Measurements from ENCODE around the gene POC1A.

The POC1A gene

DNA sequence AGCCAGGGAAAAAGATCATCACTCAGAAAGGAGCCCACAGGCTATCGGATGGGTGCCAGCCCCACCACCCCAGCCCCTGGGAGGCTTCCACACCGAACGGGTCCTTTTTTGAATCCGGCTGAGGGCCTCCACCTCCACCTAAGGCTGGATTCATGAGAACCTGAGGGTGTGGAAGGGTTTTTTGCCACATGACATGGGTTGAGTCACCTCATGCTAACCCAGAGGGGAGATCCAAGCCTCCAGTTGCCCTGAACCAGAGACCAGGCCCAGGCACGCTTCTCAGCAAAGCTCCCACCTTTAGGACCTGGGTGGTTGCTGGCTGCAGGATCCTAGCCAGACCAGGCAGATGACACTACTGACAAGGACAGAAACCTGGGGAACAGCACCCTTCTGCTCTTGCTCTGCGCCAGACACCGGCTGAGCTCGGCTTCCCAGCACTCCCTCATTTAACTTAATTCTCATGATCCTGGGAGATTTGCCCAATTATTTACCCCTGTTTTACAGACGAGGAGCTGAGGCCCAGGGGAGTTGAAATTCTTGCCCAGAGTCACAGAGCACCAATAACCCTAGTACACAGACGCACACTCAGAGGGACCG is 123.4 kb downstream of the POC1A start:
- H3K9me3 ChIP-seq, result no peaks in the 10 kb centered on the region
- TF ChIP-seq, protein P1, sequence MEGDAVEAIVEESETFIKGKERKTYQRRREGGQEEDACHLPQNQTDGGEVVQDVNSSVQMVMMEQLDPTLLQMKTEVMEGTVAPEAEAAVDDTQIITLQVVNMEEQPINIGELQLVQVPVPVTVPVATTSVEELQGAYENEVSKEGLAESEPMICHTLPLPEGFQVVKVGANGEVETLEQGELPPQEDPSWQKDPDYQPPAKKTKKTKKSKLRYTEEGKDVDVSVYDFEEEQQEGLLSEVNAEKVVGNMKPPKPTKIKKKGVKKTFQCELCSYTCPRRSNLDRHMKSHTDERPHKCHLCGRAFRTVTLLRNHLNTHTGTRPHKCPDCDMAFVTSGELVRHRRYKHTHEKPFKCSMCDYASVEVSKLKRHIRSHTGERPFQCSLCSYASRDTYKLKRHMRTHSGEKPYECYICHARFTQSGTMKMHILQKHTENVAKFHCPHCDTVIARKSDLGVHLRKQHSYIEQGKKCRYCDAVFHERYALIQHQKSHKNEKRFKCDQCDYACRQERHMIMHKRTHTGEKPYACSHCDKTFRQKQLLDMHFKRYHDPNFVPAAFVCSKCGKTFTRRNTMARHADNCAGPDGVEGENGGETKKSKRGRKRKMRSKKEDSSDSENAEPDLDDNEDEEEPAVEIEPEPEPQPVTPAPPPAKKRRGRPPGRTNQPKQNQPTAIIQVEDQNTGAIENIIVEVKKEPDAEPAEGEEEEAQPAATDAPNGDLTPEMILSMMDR (IDR thresholded peaks at IDR 0.05), result no peak
- H3K4me1 ChIP-seq, result peaks cover 0 to 8% (median 3%) of the 10 kb centered on the region in 4 donors
- no peaks in the 10 kb centered on the region for H3K36me3 ChIP-seq
- no peak for DNase-seq
- H3K27me3 ChIP-seq, result no peaks in the 10 kb centered on the region
- intact Hi-C loops (cut with DNase I; ENCODE audit: low total_unique reads), result no loop called here
- H3K4me3 ChIP-seq, result no peak overlapping the region
- H3K27ac ChIP-seq, result no peak overlapping the region

DNA sequence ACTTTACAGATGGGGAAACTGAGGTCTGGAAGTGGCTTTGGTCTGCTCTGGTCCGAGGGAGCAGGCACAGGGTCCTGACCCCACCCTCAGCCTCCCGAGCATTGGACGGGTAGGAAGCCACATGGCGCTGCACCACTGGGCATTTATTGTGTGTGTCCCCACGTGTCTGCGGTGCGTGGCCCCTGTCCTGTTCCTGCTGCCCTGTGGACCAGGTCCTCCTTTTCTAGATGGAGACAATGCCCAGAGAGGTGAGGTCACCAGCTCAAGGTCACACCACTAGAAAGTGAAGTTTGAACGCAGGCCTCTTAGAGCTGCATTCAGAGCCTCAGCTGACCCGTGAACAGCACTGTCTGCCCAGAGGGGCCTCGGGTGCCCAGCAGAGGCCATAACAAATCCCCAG is 124.7 kb downstream of the POC1A start:
- peaks cover 0 to 21% (median 15%) of the 10 kb centered on the region in 4 donors for H3K4me1 ChIP-seq
- intact Hi-C loops (cut with DNase I; ENCODE audit: low total_unique reads), result no loop called here
- DNase-seq, result no peak
- no peak overlapping the region for H3K27ac ChIP-seq
- no peaks in the 10 kb centered on the region for H3K27me3 ChIP-seq
- no peak overlapping the region for H3K4me3 ChIP-seq
- no peaks in the 10 kb centered on the region for H3K9me3 ChIP-seq
- TF ChIP-seq, protein P1 (IDR thresholded peaks at IDR 0.05), result no peak
- H3K36me3 ChIP-seq, result no peaks in the 10 kb centered on the region

DNA sequence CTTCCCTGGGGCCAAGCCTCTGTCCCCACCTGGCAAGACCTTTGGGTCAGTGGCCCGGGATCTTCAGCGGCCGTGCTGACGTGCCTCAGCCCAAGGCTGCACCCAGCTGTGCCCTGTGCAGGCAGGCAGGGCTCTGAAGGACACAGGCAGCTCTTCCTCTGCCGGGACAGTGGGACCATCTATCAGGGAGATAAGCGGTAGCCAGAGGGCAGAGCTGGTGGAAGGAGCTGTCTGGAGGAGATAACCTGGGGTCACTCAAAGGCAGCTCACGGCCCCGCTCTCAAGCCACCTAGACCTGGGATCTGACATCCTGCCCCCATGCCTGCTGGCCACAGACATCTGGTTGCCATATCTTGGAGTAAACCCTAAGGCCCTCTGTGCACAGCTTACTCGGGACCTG is 125.2 kb downstream of the POC1A start:
- TF ChIP-seq, protein P1 (IDR thresholded peaks at IDR 0.05), result no peak
- Histone ChIP-seq H3K4me3 (no peak overlapping the region), H3K27ac (no peak overlapping the region), H3K36me3 (no peaks in the 10 kb centered on the region), H3K4me1 (peaks cover 0 to 25% (median 20%) of the 10 kb centered on the region in 4 donors), H3K27me3 (no peaks in the 10 kb centered on the region), H3K9me3 (no peaks in the 10 kb centered on the region)
- intact Hi-C loops (cut with DNase I; ENCODE audit: low total_unique reads), result no loop called here
- no peak for DNase-seq

DNA sequence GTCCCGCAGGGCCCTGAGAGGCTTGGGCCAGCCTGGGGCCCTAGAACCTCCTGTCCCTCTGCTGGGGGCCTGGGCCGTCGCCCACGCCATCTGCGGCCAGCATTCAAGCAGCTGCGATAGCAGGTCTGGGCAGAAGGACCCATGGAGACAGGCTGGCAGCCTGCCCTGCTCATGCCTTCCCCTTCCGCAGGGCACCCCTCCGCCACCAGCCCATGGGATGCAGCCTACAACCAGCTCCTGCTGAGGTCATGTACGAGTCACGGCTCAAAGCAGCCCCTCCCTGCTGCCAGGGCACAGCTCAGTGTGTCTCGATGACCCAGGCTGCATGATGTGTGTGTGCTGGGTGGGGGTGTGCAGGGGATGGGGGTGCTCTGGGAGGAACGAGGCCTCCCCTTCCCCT is 125.7 kb downstream of the POC1A start:
- Histone ChIP-seq H3K9me3 (no peaks in the 10 kb centered on the region), H3K36me3 (no peaks in the 10 kb centered on the region), H3K4me1 (peaks cover 0 to 30% (median 25%) of the 10 kb centered on the region in 4 donors), H3K4me3 (no peak overlapping the region), H3K27me3 (no peaks in the 10 kb centered on the region), H3K27ac (no peak overlapping the region)
- DNase-seq, result no peak
- TF ChIP-seq, protein P1 (IDR thresholded peaks at IDR 0.05), result no peak
- intact Hi-C loops (cut with DNase I; ENCODE audit: low total_unique reads), result no loop called here

DNA sequence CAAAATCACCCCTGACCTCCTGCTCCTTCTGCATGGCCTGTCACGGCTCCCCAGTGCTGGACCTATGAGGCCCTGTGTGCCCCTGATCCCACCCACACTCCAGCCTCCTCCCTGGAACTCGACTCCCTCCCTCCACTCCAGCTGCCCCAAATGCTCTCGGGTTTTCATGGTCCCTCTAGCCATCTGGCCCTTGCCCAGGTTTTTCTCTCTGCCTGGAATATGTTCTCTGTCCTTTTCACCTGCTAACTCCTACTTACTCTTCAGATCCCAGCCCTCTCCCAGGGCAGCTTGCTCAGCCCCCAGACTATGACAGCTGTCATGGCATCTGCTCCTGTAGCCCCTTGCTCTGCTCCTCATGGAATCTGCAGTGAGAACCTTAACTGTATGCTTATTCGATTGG is 128.2 kb downstream of the POC1A start:
- Histone ChIP-seq H3K4me3 (no peak overlapping the region), H3K27me3 (no peaks in the 10 kb centered on the region), H3K27ac (peak overlapping the region in 1 of 2 donors; percentile 84), H3K4me1 (peaks cover 0 to 55% (median 50%) of the 10 kb centered on the region in 4 donors), H3K9me3 (no peaks in the 10 kb centered on the region), H3K36me3 (no peaks in the 10 kb centered on the region)
- no peak for DNase-seq
- TF ChIP-seq, protein P1 (IDR thresholded peaks at IDR 0.05), result no peak
- intact Hi-C loops (cut with DNase I; ENCODE audit: low total_unique reads), result no loop called here

DNA sequence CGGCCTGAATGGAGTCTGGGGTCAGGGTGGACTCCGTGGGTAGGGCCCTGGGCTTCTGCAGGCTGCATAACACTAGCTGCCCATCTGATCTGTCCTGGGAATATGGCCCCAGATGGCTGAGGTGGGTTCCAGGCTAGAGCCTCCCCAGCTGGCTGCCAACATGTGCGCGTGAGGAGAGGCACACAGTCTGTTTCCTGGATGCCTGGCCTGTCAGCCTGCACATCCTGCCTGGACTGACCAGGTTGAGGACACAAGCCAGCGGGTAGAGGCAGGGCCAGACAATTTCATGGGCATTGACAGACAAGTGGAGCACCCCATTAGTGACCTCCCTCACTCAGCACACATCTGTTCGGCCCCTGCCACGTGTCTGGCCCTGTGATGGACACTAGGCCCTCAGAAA is 128.8 kb downstream of the POC1A start:
- Histone ChIP-seq H3K27me3 (no peaks in the 10 kb centered on the region), H3K27ac (peak overlapping the region; percentile 84 to 92), H3K9me3 (no peaks in the 10 kb centered on the region), H3K36me3 (no peaks in the 10 kb centered on the region), H3K4me3 (no peak overlapping the region), H3K4me1 (peaks cover 0 to 61% (median 56%) of the 10 kb centered on the region in 4 donors)
- intact Hi-C loops (cut with DNase I; ENCODE audit: low total_unique reads), result no loop called here
- TF ChIP-seq, protein P1 (IDR thresholded peaks at IDR 0.05), result no peak
- no peak for DNase-seq

Data from tibial artery (tissue), 4 donors.